NCI-H2081 treated with DMSO at 0.1 percent for 48 hours (cell line): ENCODE measurements around the gene ARHGDIB.

Experiments
- DNase-seq: peaks from one replicate; lab custom pipeline; 2025; lab: John Stamatoyannopoulos, UW

ARHGDIB gene

GRCh38 chr12:14893506-14894250 lies 67.7 kb downstream of the ARHGDIB start:
- no peak for DNase-seq

- DNase-seq: no peak
These were observed 68.5 kb downstream of the ARHGDIB start for GRCh38 chr12:14892726-14893505.
